ENCODE results near the gene RRBP1.
"Not testable (repeated sequence)": the region's sequence is repeated elsewhere in the genome, so short reads cannot be mapped to it uniquely, and the experiment has no call there.

RRBP1 gene

DNA sequence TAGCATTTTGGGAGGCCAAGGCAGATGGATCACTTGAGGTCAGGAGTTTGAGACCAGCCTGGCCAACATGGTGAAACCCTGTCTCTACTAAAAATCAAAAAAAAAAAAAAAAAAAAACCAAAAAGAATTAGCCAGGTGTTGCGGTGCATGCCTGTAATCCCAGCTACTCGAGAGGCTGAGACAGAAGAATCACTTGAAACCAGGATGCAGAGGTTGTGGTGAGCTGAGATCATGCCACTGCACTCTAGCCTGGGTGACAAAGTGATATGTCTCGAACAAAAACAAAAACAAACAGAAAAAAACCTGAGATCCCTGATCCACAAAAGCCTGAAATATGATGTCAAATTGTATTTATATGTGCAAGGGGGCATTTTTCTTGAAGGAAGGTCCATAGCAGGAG lies 25.9 kb upstream of the RRBP1 start:
- DNase-seq, result not testable (repeated sequence)

DNA sequence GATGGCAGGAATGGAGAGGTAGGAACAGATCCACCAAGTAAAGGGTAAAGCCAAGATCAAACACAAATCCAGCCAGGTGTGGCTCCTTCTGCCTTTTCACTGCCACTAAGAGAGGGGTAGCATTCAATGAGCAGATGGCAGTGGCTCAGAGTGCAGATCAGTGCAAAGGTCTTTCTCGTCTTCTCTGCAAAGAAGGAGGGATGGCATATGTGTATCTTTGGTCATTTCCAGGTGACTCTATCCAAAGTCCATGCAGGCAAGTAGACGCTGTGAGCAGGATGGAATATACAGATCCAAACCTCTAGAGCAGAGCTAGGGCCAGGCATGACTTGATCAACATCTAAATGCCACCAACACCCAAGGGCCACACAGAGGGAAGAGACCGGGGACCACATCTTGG lies 24.6 kb upstream of the RRBP1 start:
- no peak for DNase-seq

DNA sequence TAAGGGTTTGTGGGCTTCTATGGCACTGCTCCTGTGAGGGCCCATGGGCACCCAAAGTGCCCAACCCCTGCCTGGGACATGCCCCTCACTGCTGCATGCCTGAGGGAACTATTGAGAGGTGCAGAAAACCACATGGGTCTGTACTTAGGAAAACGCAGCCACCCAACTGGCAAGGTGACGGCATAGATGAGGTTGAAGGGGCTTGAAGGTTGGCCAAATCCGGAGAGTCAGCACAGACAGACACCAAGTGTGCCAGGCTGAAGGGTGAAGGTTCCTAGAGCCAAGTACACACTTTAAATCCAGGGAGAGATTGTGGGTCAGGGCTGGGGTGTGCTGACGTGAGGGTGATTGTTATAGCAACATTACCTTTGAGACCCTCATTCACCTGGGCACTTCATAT lies 23.9 kb upstream of the RRBP1 start:
- no peak for DNase-seq

DNA sequence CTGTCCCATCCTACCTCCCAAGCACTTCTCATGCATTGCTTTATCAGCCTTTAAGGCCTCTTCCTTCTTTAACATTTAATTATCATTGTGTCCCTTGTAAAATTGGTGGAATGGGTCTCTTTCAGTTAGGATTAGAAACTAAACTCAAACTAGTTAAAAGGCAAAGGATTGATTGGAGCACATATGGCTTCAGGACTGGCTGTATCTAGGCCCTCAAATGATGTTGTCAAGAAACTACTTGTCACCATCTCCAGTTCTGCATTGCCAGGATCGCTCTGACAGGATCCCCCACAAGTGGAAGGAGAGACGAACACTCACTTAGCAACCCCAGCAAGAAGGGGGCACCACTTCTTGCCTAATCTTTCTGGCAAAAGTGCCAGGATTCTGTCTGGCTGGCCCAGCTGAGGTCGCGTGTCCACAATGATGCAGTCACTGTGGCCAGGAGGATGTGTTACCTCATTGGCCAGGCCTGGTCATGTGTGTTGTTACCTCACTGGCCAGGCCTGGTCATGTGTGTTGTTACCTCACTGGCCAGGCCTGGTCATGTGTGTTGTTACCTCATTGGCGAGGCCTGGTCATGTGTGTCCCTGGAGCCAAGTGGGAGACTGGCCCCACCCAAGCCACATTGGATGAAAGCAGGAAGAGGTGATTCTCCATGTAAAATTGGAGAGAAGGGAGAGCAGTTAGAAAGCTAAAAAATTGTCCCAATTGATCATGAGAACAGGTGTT lies 22.7 kb upstream of the RRBP1 start:
- DNase-seq, result no peak

DNA sequence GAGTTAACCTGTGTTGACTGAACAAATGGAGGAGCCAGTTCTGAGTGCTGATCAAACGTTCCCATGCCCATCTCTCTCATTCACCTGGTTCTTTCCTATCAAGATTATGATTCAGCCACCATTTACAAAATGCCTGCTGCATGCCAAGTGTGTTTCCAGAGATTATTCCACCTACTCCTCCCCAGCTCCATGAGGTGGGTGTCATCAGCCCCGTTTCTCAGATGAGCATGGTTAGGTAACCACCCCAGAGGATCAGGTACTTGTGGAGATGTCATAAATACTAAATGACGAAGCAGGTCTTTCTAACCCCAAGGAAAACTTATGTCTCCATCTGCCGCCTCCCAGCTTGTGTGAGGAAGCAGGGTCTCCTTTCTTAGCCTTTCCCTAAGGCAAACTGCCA lies 19.8 kb upstream of the RRBP1 start:
- no peak for DNase-seq

DNA sequence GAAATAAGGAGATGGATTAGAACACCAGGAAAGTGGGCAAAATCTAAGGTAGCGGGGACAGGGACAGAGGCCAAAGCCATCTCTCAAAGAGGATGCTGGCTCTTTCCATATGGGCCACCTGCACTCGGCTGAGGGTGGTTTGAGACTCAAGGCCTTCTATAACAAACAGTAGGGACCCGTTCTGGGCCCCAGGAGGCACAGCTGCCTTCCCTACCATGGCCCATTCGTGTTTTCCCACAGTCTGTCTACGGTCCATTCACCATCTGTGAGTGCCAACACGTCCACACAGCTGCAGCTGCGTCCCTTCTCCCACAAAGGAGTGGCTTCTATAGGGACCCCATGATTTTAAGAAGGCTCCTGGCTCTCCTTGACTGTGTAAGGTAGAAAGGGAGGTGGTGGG lies 18.6 kb upstream of the RRBP1 start:
- DNase-seq, result no peak

DNA sequence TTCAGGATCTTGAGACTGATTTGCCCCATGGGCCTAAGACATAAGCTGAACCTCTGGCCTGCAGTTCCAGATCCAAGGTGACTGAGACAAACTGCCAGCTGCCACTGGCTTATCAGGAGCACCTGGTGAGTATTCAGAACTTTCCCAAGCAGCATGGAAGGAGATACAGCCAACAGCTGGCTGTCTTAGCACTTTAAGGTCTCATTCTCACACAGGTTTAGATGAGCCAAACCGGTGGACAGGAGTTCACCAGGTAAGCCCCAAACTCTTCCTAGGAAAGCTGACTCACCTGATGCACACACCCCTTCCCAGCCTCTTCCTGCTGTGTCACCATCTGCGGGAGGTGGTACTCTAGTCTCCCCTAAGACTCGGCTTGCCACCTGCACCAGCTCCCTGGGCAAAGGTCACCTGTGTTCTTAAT lies 17.9 kb upstream of the RRBP1 start, which contains the start of gene BANF2:
Gene BANF2 (plus strand): TSS at position 36 of the 421 bp plus-strand sequence. CDS start 25,060 bp downstream, outside the sequence.
- DNase-seq, result no peak

DNA sequence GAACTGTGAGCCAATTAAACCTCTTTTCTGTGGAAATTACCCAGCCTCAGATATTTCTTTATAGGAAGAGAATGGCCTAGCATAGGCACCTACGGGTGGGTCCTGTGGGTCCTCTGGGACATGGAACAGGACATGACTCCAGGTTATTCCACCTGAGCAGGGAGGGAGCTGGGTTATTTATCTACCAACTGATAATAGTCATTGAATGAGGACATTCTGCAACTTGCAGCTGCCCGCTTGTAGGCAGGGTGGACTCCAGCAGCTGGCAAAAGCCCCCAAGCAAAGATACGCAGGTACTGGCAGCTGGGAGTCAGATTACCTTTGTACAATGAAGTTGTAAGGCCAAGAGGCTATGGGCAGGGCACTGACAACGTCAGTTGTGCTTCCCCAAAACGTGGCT lies 16.3 kb upstream of the RRBP1 start:
- no peak for DNase-seq

DNA sequence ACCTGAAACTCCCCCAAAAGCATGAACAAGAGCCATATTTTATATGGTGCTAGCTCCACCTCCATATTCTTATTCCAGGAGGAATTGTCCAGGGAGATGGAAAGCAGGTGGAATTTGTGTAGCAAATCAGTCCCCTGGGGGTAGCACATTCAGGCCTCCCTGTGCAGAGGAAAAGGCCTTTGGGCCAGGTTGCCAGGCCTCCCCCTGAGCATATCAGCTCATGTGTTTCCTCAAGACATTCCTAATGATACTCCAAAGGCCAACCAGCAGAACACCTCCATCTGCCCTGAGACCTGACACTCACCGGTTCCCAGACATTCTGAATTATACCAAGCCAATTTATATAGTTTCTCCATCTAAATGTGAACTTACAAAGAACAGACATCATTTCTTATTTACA lies 15.1 kb upstream of the RRBP1 start:
- no peak for DNase-seq

DNA sequence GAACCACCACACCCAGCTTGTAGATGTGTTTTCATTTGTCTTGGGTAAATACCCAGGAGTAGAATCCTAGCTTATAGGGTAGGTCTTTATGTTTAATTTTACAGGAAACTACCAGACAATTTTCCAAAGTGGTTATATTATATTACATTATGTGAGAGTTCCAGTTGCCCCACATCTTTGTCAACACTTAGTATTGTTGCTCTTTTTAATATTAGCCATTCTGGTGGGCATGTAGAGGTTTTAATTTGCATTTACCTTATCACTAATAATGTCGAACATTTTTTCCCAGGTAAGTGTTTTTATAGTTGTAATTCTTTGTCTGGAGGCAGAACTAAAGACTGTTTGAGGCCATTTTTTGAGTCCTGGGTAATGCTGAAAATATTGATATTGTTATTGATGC lies 14.2 kb upstream of the RRBP1 start:
- no peak for DNase-seq

DNA sequence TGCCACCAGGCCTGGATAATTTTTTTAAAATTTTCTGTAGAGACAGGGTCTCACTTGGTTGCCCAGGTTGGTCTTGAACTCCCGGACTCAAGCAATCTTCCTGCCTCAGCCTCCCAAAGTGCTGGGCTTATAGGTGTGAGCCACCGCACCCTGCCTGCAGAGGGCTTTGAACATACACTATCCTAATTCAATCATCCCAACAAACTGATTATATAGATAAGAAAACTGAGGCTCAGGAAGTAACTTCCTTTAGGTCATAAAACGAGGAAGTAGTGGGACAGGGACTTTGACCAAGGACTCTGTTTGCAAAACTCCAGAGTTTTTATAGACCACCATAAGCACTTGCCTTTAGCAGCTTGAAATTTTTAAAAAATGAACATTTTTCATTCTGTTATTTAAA lies 12.7 kb upstream of the RRBP1 start:
- no peak for DNase-seq

DNA sequence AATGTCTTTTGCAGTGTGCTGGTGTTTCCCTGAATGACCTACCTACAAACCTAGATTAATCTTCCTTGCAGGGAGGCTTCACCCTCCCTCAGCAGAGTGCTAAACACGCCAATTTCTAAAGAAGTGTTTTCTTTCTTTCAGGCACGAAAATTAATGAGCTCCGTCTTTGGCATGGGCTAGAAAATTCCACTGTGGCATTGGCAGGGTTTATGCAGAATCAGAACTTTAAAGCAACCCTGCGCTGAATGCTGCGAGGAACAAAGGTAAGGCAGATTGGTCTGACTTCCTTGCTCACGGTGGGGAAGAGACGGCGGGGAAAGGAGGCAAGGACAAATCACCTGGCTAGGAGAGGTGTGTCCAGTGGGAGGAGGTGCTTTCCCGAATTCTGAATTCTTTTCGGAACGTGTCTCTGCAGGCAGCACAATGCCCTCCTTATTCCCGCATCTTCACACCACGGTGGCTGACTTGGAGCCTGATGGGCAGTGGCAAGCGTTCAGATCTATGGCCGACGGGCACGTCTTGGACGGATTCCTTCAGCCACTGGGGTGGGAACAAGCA lies 11.5 kb upstream of the RRBP1 start:
- no peak for DNase-seq

DNA sequence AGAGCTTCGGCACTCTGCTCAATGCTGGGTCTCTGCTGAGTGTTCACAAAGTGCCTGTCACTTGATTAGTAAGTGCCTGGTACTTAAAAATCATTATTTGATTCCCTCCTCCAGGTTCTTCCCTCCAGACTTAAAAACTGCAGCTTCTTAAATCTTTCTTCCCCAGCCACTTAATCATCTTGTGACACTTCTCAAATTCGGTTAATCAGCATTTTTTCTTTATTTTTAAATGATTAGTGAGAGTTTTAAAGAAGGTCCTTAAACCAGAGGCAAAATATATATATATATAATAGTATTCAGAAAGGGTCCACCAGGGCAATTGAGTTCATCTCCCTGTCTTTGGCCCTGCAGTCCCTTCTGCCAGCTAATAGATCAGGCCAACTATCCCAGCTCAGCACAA lies 9.7 kb upstream of the RRBP1 start:
- DNase-seq, result no peak

DNA sequence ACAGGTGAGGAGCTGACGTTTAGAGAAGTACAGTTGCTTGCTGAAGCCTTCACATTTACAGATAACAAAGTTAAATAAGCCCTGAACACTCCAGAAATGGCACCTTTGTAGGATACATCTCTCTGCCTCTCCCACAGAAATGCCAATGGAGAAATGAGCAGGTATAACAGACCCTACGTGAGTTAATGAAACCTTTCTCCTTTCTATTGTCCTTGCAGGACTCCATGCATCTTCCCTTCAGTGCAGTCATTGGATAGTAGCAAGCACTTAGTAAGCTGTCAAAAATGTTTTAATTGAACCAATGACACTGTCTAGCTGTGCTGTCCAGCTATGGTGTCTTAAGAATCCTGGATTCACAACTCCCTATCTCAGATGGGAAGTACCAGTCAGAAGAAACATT lies 8.1 kb upstream of the RRBP1 start:
- no peak for DNase-seq

DNA sequence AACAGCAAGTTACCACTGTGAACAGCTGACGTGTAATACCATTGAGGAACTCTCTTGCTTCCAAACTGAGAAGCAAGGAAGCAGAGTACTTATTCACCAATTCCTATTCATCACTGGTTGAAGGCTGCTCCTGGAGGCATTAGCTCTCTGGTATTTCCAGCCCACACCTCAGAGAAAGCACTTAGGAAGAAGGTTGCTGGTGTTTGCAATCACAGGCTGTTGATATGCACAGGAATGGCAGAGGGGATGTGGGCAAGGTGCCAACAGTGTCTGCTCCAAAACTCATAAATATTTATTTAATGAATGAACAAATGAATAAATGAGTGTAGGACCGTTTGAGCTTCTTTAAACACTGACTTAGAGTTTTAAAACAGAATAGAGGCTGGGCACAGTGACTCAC lies 6.9 kb upstream of the RRBP1 start:
- no peak for DNase-seq

DNA sequence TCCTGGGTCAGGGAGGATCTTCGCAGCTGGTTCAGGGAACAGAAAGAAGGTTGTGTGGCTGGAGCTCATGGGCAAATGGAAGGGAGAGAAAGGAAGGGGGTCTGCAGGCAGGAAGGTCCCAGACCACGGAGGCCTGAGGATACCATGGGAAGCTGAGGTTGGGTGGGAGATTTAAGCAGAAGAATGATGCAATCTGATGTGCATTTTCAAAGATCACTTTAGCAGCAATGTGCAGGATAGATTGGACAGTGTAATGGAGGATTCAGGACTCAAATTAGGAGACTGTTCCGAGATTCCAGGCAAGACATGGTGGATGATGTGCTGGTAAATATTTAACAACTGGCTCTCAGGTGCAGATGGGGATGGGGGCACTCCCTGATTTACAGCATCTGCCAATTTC lies 5.8 kb upstream of the RRBP1 start:
- DNase-seq, result no peak

DNA sequence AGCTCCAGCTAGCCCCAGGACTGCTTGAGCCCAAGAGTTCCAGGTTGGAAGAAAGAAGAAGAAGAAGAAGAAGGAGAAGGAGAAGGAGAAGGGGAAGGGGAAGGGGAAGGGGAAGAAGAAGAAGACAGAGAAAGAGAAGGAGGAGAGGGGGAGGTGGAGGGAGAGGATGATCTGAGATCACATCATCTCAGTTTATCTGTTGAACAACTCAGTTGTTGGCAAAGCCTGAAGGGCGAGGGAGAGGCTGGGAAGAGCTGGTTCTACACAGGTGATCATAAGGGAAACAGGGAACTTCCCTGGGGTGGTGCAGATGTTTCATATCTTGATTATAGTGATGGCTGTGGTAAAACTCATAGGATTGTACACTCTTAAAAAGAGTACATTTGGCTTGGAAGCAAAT lies 3.1 kb upstream of the RRBP1 start:
- DNase-seq, result no peak

DNA sequence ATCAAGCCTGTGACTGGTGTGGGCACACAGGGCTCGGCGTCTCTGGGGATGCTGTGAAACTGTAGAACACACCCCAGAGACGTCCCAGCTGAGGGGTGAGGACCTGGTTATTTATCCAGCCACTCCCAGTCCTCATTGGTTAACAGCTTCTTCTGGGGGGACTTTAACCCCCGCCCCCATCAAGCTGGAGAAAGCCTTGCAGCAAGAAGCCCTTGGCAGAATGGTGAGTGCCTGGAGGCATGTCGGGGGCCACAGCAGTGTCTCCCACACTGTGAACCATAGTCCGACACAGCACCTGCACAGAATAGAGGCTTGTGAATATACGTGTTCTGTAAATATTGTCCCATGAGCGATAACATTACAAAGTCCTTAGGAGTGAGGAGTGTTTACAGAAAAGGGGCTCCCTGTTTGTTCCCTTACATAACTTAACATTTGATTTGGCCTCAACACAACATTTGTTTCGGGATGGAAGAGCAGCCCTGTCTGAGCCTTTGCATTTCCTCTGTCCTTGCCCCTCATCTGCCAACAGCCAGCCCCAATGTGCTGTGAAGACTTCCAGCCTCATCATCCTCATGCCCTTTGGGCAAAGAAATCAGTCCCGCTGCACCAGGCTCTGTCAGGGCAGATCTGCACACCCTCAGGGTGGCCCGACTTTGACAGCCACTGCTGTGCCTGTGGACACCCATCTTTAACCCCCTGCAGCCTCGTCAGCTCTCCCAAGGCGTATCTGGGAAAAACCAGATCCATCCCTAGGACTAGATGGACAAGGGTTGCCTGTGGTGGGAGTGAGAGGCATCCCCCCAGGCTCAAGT lies 2.2 kb upstream of the RRBP1 start:
- DNase-seq, result no peak

DNA sequence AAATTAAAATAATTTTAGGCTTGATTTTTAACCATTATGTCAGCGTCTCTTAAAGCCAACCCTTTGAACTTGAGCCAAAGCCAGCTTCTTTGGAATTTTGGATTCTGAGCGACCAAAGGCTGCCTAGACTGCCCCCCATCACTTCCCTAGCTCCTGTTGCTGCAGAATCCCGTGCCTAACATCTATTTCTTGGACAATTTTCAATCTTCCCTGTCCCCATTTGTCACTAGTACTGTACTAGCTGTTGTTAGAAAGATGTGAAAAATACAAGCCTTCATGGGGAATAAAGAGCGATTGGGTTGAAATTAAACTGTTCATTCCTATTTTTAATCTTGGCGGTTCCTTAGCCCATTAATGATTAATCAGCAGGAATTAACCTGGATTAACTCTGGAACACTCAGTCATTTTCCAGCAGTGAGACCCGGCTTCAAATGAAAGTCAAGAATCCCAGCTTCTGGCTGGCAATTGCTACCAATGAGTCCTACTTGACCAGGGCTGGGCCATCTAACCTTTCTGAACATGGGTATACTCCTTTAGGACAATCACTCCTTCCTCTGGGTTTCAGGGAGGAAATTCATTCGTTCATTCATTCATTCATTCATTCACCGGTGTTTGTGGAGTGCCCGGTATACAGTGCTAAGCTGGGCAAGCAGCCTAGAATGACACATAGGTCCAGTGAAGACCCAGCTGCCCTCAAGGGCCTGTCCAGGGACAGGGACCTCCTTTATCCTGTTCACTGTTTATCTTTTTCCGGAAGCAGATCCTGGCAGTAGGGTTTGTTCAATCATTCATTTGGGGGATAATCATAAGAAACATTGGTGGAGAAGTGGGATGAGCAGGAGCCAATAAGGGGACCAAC lies 1.4 kb upstream of the RRBP1 start:
- DNase-seq, result no peak

DNA sequence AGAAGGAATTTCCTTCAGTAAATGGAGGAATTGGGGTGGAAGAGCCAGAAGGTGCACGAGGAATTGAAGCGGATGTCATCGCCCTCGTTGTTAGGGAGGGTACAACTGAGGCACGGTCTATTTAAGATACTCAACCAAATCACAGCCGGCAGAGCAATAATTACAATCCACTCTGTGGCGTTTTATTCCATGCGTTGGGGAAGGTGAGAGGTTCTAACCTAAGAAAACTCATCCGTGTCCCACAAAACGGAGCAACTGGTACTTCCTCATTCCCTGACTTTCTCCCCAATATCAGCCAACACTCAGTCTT lies 802 bp upstream of the RRBP1 start:
- no peak for DNase-seq

DNA sequence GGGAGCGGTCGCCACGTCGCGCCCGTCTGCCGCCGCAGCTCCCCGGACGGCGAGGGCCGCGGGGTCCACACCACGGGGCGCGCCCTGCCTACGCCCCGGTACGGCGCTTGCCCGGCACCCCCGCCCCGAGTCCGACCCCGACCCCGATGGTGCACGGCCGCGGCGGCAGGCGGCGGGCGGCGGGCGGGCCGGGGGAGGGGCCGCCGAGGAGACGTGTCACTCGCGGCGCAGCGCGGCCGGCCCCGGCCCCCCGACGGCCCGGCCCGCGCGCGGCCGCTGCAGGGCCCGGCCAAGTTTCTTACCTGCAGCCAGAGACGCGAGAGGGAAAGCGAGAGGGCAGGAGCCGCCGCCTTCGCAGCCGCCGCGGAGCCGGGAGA lies 328 bp downstream of the RRBP1 start:
- no peak for DNase-seq

DNA sequence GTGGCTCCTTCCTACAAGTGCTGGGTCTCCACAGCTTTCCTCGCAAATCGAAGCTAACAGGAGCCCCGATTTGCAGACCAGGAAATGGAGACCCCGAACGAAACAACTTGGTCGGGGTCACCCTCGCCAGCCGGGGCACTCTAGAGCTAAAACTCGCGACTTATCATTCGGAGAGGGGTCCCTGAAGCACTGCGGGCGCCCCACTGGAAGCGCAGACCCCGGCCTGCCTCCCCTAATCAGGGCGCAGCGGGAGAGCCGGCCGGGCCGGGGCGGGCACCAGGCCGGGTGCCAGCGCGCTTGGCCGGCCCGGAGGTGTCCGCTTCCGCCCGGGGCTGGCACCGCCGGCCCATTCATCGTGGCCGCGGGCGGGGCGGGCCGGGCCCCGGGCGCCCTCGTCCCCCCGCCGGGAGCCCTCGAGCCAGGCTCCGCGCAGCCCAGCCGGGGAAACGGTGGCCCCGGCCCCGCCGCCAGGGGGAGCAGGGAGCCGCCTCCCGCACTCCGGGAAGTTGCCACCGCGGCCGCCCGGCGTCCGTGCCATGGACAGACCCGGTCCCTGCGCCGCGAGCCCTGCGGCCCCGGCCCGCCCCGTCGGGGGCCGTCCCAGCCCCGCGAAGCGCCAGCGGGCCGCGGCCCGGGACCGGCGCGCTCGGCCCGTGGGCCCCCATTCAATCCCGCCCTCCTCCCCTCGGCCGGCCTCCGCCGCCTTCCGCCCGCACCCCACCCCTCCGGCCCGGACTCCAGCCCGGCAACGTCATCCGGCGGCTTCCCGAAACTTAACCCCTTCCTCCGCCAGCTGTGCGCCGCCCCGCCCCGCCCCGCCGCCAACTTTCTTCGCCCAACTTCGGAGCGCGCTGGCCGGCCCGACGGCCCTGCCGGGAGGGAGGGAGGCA lies 961 bp downstream of the RRBP1 start:
- peak; percentile 71 for DNase-seq

Data from CD4-positive, alpha-beta T cell treated with Interleukin-15 for 1 hour (primary cell).